NCI-H345 treated with DMSO at 0.1 percent for 48 hours (cell line): ENCODE measurements around the gene IGSF6.

Experiments
- DNase-seq: peaks from one replicate; lab custom pipeline; 2025; ENCODE audit not compliant: unreplicated experiment; lab: John Stamatoyannopoulos, UW

IGSF6 gene

GRCh38 chr16:21602785-21603184, 49.6 kb downstream of the IGSF6 start:
- DNase-seq, result no peak

DNA sequence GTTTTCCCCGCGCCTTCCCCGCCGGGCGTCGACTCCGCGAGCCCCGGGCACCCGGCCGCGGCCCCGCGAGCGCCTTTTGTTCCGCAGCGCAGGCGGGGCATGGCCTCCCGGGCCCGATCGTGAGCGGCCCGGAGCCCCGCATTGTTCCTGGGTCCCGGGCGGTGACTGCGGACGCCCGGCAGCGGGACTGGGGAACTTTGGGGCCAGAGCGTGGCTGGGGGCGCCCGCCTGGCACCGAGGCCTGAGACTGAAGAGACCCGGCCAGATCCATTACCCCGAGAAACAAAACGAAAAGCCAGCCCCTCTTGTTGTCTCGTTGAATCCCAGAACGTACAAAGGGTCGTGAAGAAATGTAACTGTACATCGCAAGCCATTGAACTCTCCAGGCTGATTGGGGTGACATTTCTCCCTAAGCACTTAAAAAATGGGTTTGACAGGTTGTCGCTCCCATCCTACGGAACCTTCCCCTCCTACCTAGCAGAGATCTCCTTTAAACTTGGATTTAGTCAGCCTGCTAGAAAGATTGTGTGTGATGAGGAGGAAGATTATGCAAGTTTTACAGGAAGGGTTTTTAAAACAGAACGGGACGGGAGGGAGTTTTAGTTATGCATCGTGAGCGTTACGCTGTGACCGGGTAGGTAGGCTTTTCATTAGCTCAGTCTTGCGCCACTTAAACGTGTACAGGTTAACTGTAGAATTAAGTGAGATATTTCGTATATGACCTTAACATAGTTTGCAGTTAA, 52.2 kb downstream of the IGSF6 start:
- DNase-seq, result no peak

DNA sequence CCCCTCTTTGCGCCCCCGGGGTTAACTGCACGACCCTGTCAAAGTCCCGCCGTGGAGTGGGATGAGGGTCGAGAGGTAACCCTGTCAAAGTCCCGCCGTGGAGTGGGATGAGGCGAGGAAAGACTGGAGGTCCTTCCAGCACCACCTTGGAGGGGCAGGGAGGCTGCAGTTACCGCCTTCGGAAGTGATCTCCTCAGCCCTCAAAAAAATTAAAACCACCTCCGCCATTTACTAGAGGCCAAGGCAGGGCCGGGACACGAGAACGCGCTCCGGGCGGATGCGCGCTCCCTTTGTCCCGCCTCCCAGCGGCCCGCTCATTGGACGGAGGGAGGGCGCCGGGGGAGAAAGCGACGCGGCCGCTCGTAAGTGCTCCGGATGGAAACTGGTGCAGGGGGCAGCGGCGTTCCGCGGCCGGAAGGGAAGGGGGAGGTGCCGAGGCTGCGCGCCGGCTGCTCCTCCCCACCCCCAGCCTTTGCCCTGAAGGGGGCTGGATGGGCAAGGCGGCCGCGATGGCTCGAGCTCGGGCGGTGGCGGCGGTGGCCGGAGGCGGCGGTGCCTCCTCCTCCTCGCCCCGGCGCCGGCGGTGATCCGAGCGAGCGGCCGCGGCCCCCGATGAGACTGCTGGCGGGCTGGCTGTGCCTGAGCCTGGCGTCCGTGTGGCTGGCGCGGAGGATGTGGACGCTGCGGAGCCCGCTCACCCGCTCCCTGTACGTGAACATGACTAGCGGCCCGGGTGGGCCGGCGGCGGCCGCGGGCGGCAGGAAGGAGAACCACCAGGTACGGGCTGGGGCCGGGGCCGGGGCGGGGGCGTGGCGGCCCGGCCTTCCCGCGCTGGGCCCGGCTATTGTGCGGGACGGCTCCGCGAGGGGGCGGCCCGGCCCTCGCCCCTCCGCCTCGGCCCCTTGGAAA, 53.0 kb downstream of the IGSF6 start, which contains the start of gene METTL9:
Gene METTL9, plus strand, starts transcription at position 456 of the 909 bp plus-strand sequence. Its CDS starts 157 bp downstream, at position 613.
- peak; percentile 79 for DNase-seq

DNA sequence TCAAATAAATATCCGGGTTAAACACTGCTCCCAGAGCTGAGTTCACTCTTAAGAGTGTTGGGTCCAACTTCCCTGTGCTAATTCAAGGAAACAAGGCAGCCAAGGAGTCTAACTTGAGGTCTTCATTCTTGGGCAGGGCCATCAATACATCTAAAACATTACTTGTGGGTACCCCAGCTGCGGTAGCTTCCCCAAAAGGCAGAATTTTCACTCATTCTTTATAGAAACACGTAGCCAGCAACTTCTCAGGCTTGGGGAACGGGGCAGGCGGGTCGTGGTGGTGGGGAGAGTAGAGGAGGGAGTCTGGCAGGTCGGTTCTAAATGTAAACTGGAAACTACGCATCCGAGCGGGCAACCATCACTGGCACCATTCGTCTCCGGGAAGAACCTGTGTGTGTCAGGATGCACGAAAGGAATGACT, 53.7 kb downstream of the IGSF6 start:
- DNase-seq, result no peak

GRCh38 chr16:21598206-21598605, 54.2 kb downstream of the IGSF6 start:
- DNase-seq, result no peak

GRCh38 chr16:21597561-21598030, 54.8 kb downstream of the IGSF6 start:
- DNase-seq, result no peak

DNA sequence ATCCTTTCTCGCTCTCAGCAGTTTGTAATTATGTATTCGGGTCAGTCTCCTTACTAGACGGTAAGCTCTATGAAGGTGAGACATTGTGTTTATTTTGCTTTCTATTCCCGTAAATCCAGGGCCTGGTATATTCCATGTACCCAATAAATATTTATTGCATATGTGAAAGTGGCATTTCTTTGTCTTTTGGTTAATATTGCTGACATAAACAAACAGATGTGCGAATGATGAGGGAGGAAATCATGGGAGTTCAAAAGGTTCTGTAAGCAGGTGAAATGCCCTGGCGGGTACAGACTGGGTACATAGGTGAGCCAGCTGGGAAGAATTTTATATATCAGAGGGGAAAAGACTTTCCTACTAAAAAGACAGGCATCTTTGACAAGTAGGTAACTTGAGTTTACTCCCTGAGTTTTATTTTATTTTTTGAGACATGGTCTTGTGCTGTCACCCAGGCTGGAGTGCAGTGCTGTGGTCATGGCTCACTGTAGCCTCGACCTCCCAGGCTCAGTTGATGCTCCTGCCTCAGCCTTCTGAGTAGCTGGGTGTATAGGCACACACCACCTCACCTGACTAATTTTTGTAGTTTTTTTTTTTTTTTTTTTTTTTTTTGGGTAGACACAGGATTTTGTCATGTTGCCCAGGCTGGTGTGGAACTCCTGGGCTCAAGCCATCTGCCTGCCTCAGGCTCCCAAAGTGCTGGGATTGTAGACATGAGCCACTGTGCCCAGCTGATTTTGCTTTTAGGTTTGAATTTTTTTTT, 58.7 kb downstream of the IGSF6 start:
- DNase-seq, result no peak

DNA sequence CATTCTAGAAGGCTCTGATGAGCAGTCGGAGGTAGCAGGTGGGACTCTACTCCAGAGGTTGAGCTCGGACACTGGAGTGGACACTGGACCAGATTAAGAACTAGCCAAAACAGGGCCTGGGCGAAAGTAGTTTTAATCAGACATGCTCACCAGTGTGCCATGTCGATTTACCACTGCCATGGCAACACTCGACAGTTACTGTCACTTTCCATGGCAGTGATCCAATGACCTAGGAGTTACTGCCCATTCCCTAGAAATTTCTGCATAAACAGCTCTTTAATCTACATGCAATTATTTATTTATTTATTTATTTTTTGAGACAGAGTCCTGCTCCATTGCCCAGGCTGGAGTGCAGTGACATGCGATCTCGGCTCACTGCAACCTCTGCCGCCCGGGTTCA, 60.2 kb downstream of the IGSF6 start:
- no peak for DNase-seq

- no peak for DNase-seq
These were observed 61.6 kb downstream of the IGSF6 start for GRCh38 chr16:21590796-21591195.

GRCh38 chr16:21590287-21590686, 62.1 kb downstream of the IGSF6 start:
- no peak for DNase-seq

DNA sequence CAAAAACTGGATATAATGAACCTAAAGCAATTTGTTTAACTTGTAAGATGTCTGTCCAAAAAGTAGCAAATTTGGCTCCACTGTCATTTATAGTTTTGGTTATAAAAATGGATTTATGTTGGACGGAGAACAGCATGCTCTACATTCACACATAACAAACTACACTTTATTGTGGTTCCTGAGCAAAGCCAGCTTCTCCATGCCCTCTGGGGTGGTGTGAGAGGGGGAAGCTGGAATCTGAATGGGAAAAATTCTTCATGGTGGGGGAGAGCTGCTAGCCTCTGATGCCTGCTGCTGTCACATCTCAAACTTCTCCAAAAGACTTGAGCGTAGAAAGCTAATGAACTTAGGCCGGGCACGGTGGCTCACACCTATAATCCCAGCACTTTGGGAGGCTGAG, 62.9 kb downstream of the IGSF6 start:
- no peak for DNase-seq
